NCI-H146 treated with DMSO at 0.1 percent for 48 hours (cell line): ENCODE results near the gene SEC63.

ENCODE experiments used
- DNase-seq: peaks from one replicate; lab custom pipeline; 2025; ENCODE audit not compliant: unreplicated experiment; lab: John Stamatoyannopoulos, UW

The SEC63 gene

GRCh38 chr6:107822176-107823046 lies 135.6 kb downstream of the SEC63 start:
- no peak for DNase-seq

- no peak for DNase-seq
Observed at GRCh38 chr6:107821591-107821990, 136.4 kb downstream of the SEC63 start.

GRCh38 chr6:107820338-107821261 lies 137.4 kb downstream of the SEC63 start:
- peak; percentile 91 for DNase-seq

- peak; percentile 78 for DNase-seq
Observed at GRCh38 chr6:107819964-107820337, 138.1 kb downstream of the SEC63 start.

DNA sequence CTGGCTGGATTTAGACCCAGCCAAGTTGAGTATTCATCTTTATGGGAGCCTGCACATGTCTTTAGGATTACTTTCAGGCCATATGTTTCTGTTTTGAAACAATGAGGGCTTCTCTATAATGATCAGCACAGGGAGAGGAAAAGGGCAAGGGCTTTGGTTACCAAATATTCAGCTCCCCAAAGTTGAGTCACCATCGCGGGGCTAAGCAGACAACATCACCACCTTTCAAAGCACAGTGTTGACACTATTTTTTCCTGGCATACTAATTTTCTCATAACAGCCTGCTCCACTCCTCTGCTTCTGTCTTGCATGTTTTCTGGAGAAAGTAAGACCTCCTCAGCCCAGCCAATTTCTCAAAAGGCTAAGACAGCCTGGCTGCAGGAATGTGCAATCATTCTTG lies 138.8 kb downstream of the SEC63 start:
- no peak for DNase-seq

- no peak for DNase-seq
Observed at GRCh38 chr6:107818272-107818671, 139.7 kb downstream of the SEC63 start.

GRCh38 chr6:107817784-107818183 lies 140.2 kb downstream of the SEC63 start:
- no peak for DNase-seq
